22Rv1 (cell line): ENCODE measurements around the gene ALX4.

Experiments
- CTCF ChIP-seq: fragments of 450-650 bp; IDR thresholded peaks from 2 replicates; pipeline ENCODE4 v1.5.1; 2017; ENCODE audit warnings: mild to moderate bottlenecking
- ZFX ChIP-seq: fragments of 450-650 bp; IDR thresholded peaks from 2 replicates; pipeline ENCODE4 v1.6.1; 2017; ENCODE audit warnings: antibody characterized with exemption, borderline replicate concordance

DNA sequence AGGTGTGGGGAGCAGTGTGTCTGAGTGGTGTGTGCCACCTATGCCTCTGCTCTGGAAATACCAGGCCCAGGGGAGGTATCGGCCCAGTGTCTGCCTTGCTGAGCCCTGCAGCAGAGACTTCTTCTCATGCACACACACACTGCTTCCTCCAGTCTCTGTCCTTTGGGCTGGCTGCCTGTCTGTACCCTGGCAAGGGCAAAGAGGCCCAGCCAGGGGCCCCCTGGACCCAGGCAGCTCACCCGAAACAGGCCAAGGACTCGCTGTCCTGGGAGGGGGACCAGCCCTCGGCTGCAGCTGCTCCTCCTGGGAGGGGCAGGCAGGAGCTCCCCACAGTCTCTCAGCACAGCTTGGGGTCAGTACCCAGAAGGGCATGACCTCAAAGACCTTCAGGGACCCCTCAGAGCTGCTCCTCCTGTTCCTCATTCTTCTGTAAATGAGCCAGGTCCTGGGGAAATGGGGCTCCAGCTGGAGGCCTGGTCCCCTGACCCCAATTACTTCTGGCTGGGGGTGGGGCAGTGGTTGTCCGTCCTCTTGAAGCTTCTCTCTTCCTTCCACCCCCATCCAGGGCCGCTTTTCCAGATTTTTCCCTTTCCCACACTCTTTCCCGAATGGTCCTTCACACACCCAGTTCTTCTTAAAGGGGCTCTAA is 24.5 kb upstream of the ALX4 start:
- no peak for TF ChIP-seq CTCF
- no peak for TF ChIP-seq ZFX
